ENCODE measurements around the gene NPIPB13.
"Not testable (repeated sequence)": the region's sequence is repeated elsewhere in the genome, so short reads cannot be mapped to it uniquely, and the experiment has no call there.

The NPIPB13 gene

DNA sequence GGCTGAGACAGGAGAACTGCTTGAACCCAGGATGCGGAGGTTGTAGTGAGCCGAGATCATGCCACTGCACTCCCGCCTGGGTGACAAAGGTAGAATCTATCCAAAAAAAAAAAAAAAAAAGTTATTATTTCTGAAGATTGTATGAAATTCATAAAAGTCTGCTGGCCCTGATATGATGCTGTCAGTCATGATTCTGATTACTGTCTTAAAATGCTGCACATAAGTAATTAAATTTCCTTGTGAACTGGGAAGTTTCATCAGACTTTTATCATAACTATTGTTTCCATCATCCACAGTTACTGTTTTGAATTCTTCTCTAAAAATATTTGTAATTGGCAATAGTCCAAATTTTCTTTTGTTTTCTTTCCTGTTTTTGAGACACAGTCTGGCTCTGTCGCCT is at the start of gene NPIPB13:
TSS of gene NPIPB13 (minus strand) at position 101 of the 400 bp plus-strand sequence. CDS start 2,906 bp downstream, outside the sequence.
- DNase-seq = not testable (repeated sequence)

DNA sequence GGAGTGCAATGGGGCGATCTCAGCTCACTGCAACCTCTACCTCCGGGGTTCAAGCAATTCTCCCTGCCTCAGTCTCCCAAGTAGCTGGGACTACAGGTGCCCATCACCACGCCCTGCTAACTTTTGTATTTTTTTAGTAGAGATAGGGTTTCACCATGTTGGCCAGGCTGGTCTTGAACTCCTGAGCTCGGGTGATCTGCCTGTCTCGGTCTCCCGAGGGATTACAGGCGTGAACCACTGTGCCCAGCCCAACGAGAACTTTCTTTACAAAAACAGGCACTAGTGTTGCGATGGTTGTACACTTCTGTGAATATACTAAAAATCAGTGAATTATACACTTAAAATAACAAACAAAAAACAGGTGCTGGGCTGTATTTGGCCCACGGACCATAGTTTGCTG is 34.1 kb upstream of the NPIPB13 start:
- not testable (repeated sequence) for DNase-seq

DNA sequence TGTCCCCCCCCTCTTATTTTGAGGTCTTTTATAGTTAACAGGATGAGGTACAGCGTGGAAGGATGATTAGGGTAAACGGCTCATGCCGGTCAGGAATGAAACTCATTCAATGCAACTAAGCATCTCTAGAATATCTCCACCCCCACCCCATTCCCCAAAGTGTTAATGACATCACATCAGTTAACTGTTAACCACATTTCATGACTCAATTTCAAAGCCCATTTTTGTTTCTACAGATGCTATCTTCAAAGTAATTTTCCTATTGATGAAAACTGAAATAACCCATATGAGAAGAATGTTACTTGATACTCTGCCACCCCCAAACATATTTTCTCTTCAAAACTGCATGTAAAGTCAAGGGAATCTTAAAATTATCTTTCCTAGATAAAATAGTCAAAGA is 30.2 kb upstream of the NPIPB13 start:
- not testable (repeated sequence) for DNase-seq

DNA sequence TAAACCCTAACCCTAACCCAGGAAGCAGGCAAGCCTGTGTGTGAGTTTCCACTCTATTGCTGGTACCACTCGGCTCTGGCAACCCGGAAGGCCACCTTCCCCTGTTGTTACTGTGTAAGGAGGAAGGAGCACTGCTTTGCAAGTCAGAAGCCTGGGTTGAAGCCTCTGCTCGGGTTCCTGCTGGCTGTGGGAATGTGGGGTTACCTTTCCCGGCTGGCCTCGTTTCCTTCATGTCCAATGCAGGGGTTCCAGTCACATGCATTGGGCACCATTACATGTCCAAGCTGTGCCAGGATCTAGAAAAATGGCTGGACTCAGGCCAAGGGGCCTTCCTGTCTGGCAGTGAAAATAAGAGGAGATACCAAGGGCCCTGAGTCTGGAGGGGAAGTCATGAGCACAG is 31.2 kb downstream of the NPIPB13 start:
- not testable (repeated sequence) for DNase-seq

DNA sequence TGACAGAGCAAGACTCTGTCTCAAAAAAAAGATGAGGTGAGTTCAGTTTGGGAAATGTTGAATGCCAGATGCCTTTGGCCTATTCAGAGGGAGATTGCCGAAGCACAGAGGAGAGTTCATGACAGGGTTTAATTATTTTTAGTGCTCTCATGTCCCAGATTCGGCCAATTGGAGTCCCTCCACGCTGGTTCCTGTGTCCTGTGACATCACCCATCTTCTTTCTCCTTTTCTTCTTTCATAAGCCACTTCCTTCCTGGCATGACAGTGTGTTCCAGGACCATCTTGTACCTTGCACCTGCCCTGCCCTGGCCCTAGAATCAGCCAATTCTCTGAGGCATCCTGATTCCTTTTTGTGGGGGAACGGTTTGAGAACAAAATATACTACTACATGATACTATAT is 36.9 kb downstream of the NPIPB13 start:
- DNase-seq = not testable (repeated sequence)

DNA sequence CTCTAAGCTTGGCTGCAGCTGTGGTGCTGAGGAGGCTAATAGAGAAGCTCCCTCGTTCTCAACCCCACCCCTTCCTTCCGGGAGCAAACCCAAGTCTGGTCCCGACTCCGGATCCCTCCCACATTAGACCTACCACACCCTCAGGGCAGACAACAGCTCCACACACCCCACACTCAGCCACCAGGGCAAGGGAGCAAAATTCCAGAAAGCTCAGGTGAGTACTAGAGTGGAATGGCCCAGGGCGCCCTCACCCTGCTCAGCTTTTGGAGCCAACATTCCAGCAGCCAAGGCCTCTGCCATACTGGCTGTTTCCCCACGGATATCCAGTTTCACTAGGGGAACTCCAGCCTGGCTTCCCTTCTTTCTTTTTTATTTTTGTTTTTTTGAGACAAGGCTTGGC is 39.2 kb downstream of the NPIPB13 start:
- not testable (repeated sequence) for DNase-seq

DNA sequence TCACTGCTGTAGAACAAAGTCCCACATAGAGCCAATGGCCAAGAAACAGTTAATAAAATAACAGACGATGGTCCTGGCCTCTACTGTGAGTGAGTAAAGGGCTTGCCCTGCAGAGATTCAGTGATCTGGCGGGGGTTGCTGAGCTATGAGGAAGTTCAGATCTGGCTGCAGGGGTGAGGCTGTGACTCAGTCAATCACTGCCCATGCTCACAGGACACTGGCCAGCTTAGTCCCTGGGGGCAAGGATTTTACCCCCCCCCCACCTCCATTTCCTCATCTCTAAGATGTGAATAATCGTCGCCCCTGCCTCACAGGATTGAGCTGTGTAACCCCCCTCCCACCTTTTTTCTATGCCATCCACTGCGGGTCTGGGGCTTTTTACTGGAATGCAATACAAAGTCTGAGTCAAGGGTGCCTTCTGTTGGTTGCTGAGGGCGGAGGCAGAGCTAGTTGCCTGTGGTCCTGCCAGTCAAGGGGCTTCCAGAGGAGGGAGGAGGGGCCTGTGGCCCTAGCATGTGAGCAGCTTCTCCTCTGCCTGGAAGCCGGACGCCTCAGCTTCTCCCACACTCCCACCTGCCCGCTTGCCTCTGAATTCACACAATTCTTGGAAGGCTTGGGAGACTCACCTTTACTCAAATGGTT is 41.1 kb downstream of the NPIPB13 start:
- DNase-seq = not testable (repeated sequence)

DNA sequence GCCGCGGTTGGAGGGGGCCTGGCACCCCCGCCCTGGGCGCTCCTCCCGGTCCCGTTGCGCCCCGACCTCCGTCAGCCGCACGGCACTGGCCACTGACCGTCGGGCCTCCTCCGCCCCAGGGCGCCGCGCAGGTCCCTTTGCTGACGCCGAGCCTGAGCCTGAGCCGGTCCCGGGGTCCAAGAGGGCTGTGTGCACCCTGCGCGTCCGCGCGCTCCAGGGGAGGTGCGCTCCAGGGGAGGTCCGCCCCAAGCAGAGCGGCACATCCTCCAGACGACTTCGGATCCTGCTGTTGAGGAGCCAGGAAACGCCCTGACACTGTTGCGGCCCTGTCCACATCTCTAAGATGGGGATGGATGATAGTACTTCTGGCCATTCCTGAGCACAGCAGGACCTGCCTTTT is 42.0 kb downstream of the NPIPB13 start:
- DNase-seq = not testable (repeated sequence)

DNA sequence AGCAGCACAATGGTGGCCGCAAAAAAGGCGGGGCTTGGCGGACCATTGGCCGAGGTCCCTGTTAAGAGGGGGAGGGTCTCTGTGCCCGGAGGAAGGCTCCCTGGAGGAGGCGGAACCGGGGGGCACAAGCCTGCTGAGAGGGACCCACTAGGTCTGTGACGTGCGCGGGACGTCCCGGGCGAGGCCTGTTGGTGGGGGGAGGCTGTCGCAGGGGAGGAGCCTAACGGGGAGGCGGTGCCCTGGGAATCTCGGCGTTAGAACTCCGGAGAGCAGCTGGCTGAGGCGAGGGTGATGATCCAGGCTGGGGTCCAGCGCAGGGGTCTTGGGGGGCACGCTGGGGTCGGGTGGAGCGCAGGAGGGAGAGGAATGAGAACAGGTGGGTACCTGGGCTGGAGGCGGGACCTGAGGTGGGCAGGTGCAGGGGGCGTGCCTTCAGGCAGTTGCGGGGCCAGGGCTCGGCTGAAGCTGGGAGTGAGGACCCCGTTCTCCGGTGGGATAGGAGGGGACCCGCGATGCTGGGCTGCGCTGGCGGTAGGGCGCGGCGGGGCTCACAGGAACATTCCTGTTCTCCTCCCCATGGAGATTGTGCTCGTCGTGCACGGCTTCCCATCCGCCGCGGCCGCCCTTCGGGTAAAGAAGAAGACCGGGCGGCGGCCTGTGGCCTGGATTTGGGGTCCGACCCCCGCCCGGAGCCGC is 42.6 kb downstream of the NPIPB13 start:
- DNase-seq = not testable (repeated sequence)

DNA sequence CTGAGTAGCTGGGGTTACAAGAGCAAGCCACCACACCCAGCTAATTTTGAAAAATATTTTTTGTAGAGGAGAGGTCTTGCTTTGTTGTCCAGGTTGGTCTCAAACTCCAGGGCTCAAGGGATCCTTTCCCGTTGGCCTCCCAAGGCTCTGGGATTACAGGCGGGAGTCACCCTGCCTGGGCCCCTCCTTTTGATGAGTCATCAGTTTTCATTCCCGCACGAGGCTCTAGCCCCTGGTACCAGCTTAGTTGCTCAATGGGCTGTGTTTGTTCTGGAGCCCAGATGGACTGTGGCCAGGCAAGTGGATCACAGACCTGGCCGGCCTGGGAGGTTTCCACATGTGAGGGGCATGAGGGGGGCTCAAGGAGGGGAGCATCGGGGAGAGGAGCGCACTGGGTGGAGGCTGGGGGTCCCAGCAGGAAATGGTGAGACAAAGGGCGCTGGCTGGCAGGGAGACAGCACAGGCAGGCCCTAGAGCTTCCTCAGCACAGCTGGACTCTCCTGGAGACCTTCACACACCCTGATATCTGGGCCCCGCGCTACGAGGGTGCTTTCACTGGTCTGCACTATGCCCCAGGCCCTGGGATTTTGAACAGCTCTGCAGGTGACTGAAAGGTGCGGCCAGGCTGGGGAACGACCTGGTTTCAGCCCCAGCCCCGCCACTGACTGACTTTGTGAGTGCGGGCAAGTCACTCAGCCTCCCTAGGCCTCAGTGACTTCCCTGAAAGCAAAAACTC is 48.5 kb downstream of the NPIPB13 start:
- not testable (repeated sequence) for DNase-seq

DNA sequence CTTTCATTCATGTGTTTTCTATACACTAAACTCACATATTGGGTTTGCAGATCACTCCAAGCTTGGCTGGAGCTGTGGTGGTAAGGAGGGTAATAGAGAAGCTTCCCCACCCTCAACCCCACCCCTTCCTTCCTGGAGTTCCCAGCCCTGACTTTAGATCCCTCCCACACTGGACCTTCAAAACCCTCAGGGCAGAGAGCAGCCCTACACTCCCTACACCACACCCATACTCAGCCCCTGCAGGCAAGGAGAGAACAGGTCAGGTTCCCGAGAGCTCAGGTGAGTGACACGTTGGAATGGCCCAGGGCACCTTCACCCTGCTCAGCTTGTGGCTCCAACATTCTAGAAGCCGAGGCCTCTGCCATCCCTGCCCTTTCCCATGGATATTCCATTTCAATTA is 49.2 kb downstream of the NPIPB13 start, which contains the start of gene SULT1A3:
TSS of gene SULT1A3 (plus strand) at position 207 of the 400 bp plus-strand sequence. CDS start 1,474 bp downstream, outside the sequence.
- DNase-seq = not testable (repeated sequence)
